Stimulated activated CD8-positive, alpha-beta memory T cell treated with anti-CD3 and anti-CD28 coated beads, Interleukin-15, amount 100 ng/mL, for 1 hour (primary cell): ENCODE measurements around the gene GPC1.
A peak's percentile ranks its signal among the peaks of the same experiment; 100 is the strongest.

Source experiments
- DNase-seq: peaks from one replicate; pipeline ENCODE4 v3.0.0-alpha.2; 2020; ENCODE audit warnings: low read depth

GPC1 gene

GRCh38 chr2:240513549-240514287, 78.3 kb downstream of the GPC1 start:
- peak; percentile 69 for DNase-seq

GRCh38 chr2:240514631-240515030, 79.2 kb downstream of the GPC1 start:
- DNase-seq: no peak

- no peak for DNase-seq
These were observed 81.9 kb downstream of the GPC1 start for GRCh38 chr2:240517342-240517741.
